Measurements from ENCODE around the gene COL27A1.

The COL27A1 gene

DNA sequence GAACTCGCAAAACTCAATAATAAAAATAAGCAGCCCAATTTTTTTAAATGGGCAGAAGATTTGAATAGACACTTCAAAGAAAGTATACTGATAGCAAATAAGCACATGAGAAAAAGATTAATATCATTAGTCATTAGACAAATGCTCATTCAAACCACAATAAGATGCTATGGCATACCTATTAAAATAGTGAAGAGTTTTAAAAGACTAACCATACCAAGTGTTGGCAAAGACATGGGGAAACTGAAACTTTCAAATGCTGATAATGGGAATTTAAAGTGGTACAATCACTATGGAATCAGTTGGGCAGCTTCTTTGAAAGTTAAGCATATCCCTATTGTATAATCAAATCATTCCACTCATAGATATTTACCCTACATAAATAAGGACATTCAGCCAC, 141.0 kb downstream of the COL27A1 start:
- TF ChIP-seq FOXP2 (optimal IDR thresholded peaks at IDR 0.05; ENCODE audit: borderline replicate concordance, extremely low read depth, extremely low read length, insufficient read depth): no peak
- no peak for TF ChIP-seq POLR2AphosphoS5 (IDR thresholded peaks at IDR 0.05; ENCODE audit: low read depth, low read length)
- TF ChIP-seq TAF1 (IDR thresholded peaks at IDR 0.05; ENCODE audit: borderline replicate concordance, insufficient read depth, low read length): no peak
- no peak for TF ChIP-seq SIN3A (IDR thresholded peaks at IDR 0.05; ENCODE audit: borderline replicate concordance, insufficient read depth, low read length)
- TF ChIP-seq REST (IDR thresholded peaks at IDR 0.05; ENCODE audit: insufficient read depth in 1 of 2, low read depth in 2 of 2, low read length in 2 of 2): no peak

- TF ChIP-seq SIN3A (IDR thresholded peaks at IDR 0.05; ENCODE audit: borderline replicate concordance, insufficient read depth, low read length) (no peak), POLR2AphosphoS5 (IDR thresholded peaks at IDR 0.05; ENCODE audit: low read depth, low read length) (no peak), TAF1 (IDR thresholded peaks at IDR 0.05; ENCODE audit: borderline replicate concordance, insufficient read depth, low read length) (no peak), FOXP2 (optimal IDR thresholded peaks at IDR 0.05; ENCODE audit: borderline replicate concordance, extremely low read depth, extremely low read length, insufficient read depth) (no peak), REST (IDR thresholded peaks at IDR 0.05; ENCODE audit: insufficient read depth in 1 of 2, low read depth in 2 of 2, low read length in 2 of 2) (no peak)
Measured at GRCh38 chr9:114299286-114300152, 144.2 kb downstream of the COL27A1 start.

- TF ChIP-seq TAF1 (IDR thresholded peaks at IDR 0.05; ENCODE audit: borderline replicate concordance, insufficient read depth, low read length): no peak
- no peak for TF ChIP-seq SIN3A (IDR thresholded peaks at IDR 0.05; ENCODE audit: borderline replicate concordance, insufficient read depth, low read length)
- no peak for TF ChIP-seq REST (IDR thresholded peaks at IDR 0.05; ENCODE audit: insufficient read depth in 1 of 2, low read depth in 2 of 2, low read length in 2 of 2)
- TF ChIP-seq FOXP2 (optimal IDR thresholded peaks at IDR 0.05; ENCODE audit: borderline replicate concordance, extremely low read depth, extremely low read length, insufficient read depth): no peak
- no peak for TF ChIP-seq POLR2AphosphoS5 (IDR thresholded peaks at IDR 0.05; ENCODE audit: low read depth, low read length)
Measured at GRCh38 chr9:114300153-114300845, 145.0 kb downstream of the COL27A1 start.

DNA sequence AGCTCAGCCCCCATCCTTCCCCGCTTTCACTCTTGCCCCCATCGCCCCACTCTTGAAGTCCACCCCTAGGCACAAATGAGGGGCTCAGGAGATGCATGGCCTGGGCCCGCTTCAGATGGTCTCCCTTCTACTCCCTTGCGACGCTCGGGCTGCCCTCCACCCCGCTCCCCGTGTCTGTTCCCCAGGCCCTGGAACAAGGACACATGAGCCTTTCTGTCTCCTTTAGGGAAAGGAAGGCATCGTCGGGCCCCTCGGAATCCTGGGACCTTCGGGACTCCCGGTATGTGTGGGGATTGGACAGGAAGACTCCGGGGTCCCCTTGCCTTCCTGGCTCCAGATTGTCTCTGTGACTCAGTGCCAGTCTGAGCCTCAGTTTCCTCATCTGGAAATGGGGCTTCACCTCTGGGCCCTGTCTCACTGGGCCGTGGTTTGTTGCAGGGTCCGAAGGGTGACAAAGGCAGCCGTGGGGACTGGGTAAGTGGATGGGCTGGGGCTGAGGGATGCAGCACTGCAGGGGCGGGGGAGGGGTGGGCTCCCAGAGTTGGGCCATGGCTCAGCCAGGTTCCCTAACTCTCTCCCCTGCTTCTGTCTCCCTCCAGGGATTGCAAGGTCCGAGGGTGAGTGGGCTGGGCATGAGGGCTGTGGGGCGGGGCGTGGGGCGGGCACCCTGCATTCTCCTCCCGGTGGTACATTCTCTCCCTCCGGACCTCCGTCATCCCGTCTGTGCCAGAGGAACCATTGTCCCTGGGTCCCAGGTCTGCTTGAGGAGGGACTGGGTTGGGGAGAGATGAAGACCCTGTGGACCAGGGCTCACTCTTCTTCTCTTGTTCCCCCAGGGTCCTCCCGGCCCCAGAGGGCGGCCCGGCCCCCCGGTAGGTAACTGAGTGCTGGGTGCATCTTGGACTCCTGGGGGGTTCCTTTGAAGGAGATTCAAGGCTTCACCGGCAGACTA, 145.8 kb downstream of the COL27A1 start:
- no peak for TF ChIP-seq POLR2AphosphoS5 (IDR thresholded peaks at IDR 0.05; ENCODE audit: low read depth, low read length)
- TF ChIP-seq TAF1 (IDR thresholded peaks at IDR 0.05; ENCODE audit: borderline replicate concordance, insufficient read depth, low read length): no peak
- TF ChIP-seq FOXP2 (optimal IDR thresholded peaks at IDR 0.05; ENCODE audit: borderline replicate concordance, extremely low read depth, extremely low read length, insufficient read depth): no peak
- no peak for TF ChIP-seq SIN3A (IDR thresholded peaks at IDR 0.05; ENCODE audit: borderline replicate concordance, insufficient read depth, low read length)
- TF ChIP-seq REST (IDR thresholded peaks at IDR 0.05; ENCODE audit: insufficient read depth in 1 of 2, low read depth in 2 of 2, low read length in 2 of 2): no peak
